ENCODE measurements around the gene ZNF195.

- TF ChIP-seq CTCF (IDR thresholded peaks at IDR 0.05) (no peak), POLR2A (IDR thresholded peaks at IDR 0.05) (no peak)
Measured at GRCh38 chr11:3344327-3345174, 34.4 kb downstream of the ZNF195 start.

All from lower leg skin (tissue), 3 donors.